IgD-negative memory B cell (primary cell): ENCODE results near the gene IGSF22. TPM values are rescaled to one million over a fixed set of nuclear protein-coding genes. Genes with fewer than 3 reads are reported as not detected.

Experiments
- H3K27ac Mint-ChIP-seq, 3 donors: one replicate each; pipeline ENCODE4 v1.8.0; 2020 to 2022; ENCODE audit warnings: mild to moderate bottlenecking in 3 of 3, mixed read lengths in 3 of 3, moderate library complexity in 1 of 3
- H3K27me3 Mint-ChIP-seq: one replicate; pipeline ENCODE4 v1.8.0; 2021; ENCODE audit warnings: mixed read lengths
- H3K36me3 Mint-ChIP-seq: one replicate; pipeline ENCODE4 v1.8.0; 2020; ENCODE audit warnings: mild to moderate bottlenecking, mixed read lengths
- H3K4me1 Mint-ChIP-seq, 3 donors: one replicate each; pipeline ENCODE4 v1.8.0; 2020 to 2022; ENCODE audit warnings: mixed read lengths in 3 of 3, mild to moderate bottlenecking in 1 of 3
- H3K4me3 Mint-ChIP-seq, 4 donors: one replicate each; pipeline ENCODE4 v1.8.0; 2020 to 2022; ENCODE audit warnings: mild to moderate bottlenecking in 4 of 4, mixed read lengths in 4 of 4, moderate library complexity in 3 of 4
- H3K9me3 Mint-ChIP-seq, 3 donors: one replicate each; pipeline ENCODE4 v1.8.0; 2020 to 2021; ENCODE audit warnings: mixed read lengths in 3 of 3, mild to moderate bottlenecking in 1 of 3
- polyA plus RNA-seq: library from polyadenylated mRNA; unstranded; fragments of 300-500 nt; fragmentation: Illumina TruSeq; gene quantifications from one replicate; pipeline ENCODE4 v1.2.3, GENCODE V29; 2021

IGSF22 gene
- polyA plus RNA-seq, 1 donor from 2014 or later: 4.0 TPM

GRCh38 chr11:18756889-18757288 lies 30.9 kb upstream of the IGSF22 start:
- no peaks in the 10 kb centered on the region for H3K4me1 Mint-ChIP-seq
- H3K36me3 Mint-ChIP-seq: no peaks in the 10 kb centered on the region
- H3K27ac Mint-ChIP-seq: no peak overlapping the region
- H3K9me3 Mint-ChIP-seq: no peaks in the 10 kb centered on the region
- H3K27me3 Mint-ChIP-seq: no peaks in the 10 kb centered on the region
- no peak overlapping the region for H3K4me3 Mint-ChIP-seq

GRCh38 chr11:18754308-18754707 lies 28.3 kb upstream of the IGSF22 start:
- no peaks in the 10 kb centered on the region for H3K9me3 Mint-ChIP-seq
- no peaks in the 10 kb centered on the region for H3K4me1 Mint-ChIP-seq
- H3K27me3 Mint-ChIP-seq: peaks cover 4% of the 10 kb centered on the region
- no peaks in the 10 kb centered on the region for H3K36me3 Mint-ChIP-seq
- H3K27ac Mint-ChIP-seq: no peak overlapping the region
- no peak overlapping the region for H3K4me3 Mint-ChIP-seq

GRCh38 chr11:18752502-18752901 lies 26.5 kb upstream of the IGSF22 start:
- no peaks in the 10 kb centered on the region for H3K9me3 Mint-ChIP-seq
- peak overlapping the region in 1 of 3 donors; percentile 21 for H3K27ac Mint-ChIP-seq
- H3K4me1 Mint-ChIP-seq: no peaks in the 10 kb centered on the region
- H3K36me3 Mint-ChIP-seq: no peaks in the 10 kb centered on the region
- H3K4me3 Mint-ChIP-seq: no peak overlapping the region
- H3K27me3 Mint-ChIP-seq: peaks cover 4% of the 10 kb centered on the region

GRCh38 chr11:18750944-18751343 lies 25.0 kb upstream of the IGSF22 start:
- Mint-ChIP-seq H3K9me3 (no peaks in the 10 kb centered on the region), H3K27me3 (peaks cover 4% of the 10 kb centered on the region), H3K4me1 (no peaks in the 10 kb centered on the region), H3K4me3 (no peak overlapping the region), H3K27ac (peak overlapping the region in 1 of 3 donors; percentile 40), H3K36me3 (no peaks in the 10 kb centered on the region)

- Mint-ChIP-seq H3K36me3 (no peaks in the 10 kb centered on the region), H3K4me1 (no peaks in the 10 kb centered on the region), H3K27ac (no peak overlapping the region), H3K4me3 (no peak overlapping the region), H3K27me3 (peaks cover 4% of the 10 kb centered on the region), H3K9me3 (no peaks in the 10 kb centered on the region)
Observed at GRCh38 chr11:18749681-18750319, 23.8 kb upstream of the IGSF22 start.

- Mint-ChIP-seq H3K27ac (no peak overlapping the region), H3K9me3 (no peaks in the 10 kb centered on the region), H3K4me3 (no peak overlapping the region), H3K4me1 (no peaks in the 10 kb centered on the region), H3K27me3 (peaks cover 4% of the 10 kb centered on the region), H3K36me3 (no peaks in the 10 kb centered on the region)
Observed at GRCh38 chr11:18748766-18749365, 22.9 kb upstream of the IGSF22 start.

GRCh38 chr11:18745251-18745650 lies 19.3 kb upstream of the IGSF22 start:
- Mint-ChIP-seq H3K27ac (no peak overlapping the region), H3K4me1 (no peaks in the 10 kb centered on the region), H3K27me3 (no peaks in the 10 kb centered on the region), H3K4me3 (no peak overlapping the region), H3K36me3 (no peaks in the 10 kb centered on the region), H3K9me3 (no peaks in the 10 kb centered on the region)

- Mint-ChIP-seq H3K4me3 (no peak overlapping the region), H3K4me1 (no peaks in the 10 kb centered on the region), H3K36me3 (no peaks in the 10 kb centered on the region), H3K9me3 (no peaks in the 10 kb centered on the region), H3K27me3 (no peaks in the 10 kb centered on the region), H3K27ac (no peak overlapping the region)
Observed at GRCh38 chr11:18743900-18744514, 18.0 kb upstream of the IGSF22 start.

- H3K9me3 Mint-ChIP-seq: no peaks in the 10 kb centered on the region
- H3K27me3 Mint-ChIP-seq: no peaks in the 10 kb centered on the region
- H3K27ac Mint-ChIP-seq: no peak overlapping the region
- no peak overlapping the region for H3K4me3 Mint-ChIP-seq
- no peaks in the 10 kb centered on the region for H3K4me1 Mint-ChIP-seq
- H3K36me3 Mint-ChIP-seq: no peaks in the 10 kb centered on the region
Observed at GRCh38 chr11:18743365-18743764, 17.4 kb upstream of the IGSF22 start.

GRCh38 chr11:18741783-18742182 lies 15.8 kb upstream of the IGSF22 start:
- H3K4me3 Mint-ChIP-seq: no peak overlapping the region
- no peaks in the 10 kb centered on the region for H3K4me1 Mint-ChIP-seq
- H3K27me3 Mint-ChIP-seq: no peaks in the 10 kb centered on the region
- no peak overlapping the region for H3K27ac Mint-ChIP-seq
- no peaks in the 10 kb centered on the region for H3K9me3 Mint-ChIP-seq
- H3K36me3 Mint-ChIP-seq: no peaks in the 10 kb centered on the region

- Mint-ChIP-seq H3K4me1 (no peaks in the 10 kb centered on the region), H3K9me3 (no peaks in the 10 kb centered on the region), H3K27me3 (no peaks in the 10 kb centered on the region), H3K36me3 (no peaks in the 10 kb centered on the region), H3K4me3 (no peak overlapping the region), H3K27ac (no peak overlapping the region)
Observed at GRCh38 chr11:18739685-18740084, 13.7 kb upstream of the IGSF22 start.

GRCh38 chr11:18737642-18738041 lies 11.7 kb upstream of the IGSF22 start:
- Mint-ChIP-seq H3K27me3 (no peaks in the 10 kb centered on the region), H3K4me1 (no peaks in the 10 kb centered on the region), H3K4me3 (no peak overlapping the region)

GRCh38 chr11:18736590-18737148 lies 10.7 kb upstream of the IGSF22 start:
- no peak overlapping the region for H3K4me3 Mint-ChIP-seq
- no peak overlapping the region for H3K27ac Mint-ChIP-seq

More at GRCh38 chr11:18737642-18738041, 11.7 kb upstream of the IGSF22 start:
- H3K27ac Mint-ChIP-seq: no peak overlapping the region
- no peaks in the 10 kb centered on the region for H3K36me3 Mint-ChIP-seq
- H3K9me3 Mint-ChIP-seq: no peaks in the 10 kb centered on the region

GRCh38 chr11:18733202-18733601 lies 7.2 kb upstream of the IGSF22 start:
- no peaks in the 10 kb centered on the region for H3K9me3 Mint-ChIP-seq
- H3K36me3 Mint-ChIP-seq: peaks cover 3% of the 10 kb centered on the region
- no peaks in the 10 kb centered on the region for H3K27me3 Mint-ChIP-seq
- no peak overlapping the region for H3K4me3 Mint-ChIP-seq
- H3K27ac Mint-ChIP-seq: no peak overlapping the region
- peaks cover 13 to 14% (median 13%) of the 10 kb centered on the region in 3 donors for H3K4me1 Mint-ChIP-seq

More at GRCh38 chr11:18736590-18737148, 10.7 kb upstream of the IGSF22 start:
- Mint-ChIP-seq H3K27me3 (no peaks in the 10 kb centered on the region), H3K36me3 (peaks cover 3% of the 10 kb centered on the region), H3K4me1 (peaks cover 5% of the 10 kb centered on the region in 3 donors), H3K9me3 (no peaks in the 10 kb centered on the region)

- no peaks in the 10 kb centered on the region for H3K9me3 Mint-ChIP-seq
- peak overlapping the region in 1 of 3 donors; percentile 33 for H3K27ac Mint-ChIP-seq
- H3K4me1 Mint-ChIP-seq: peaks cover 17 to 19% (median 18%) of the 10 kb centered on the region in 3 donors
- H3K4me3 Mint-ChIP-seq: peak overlapping the region in 2 of 4 donors; percentile 1 to 68
- peaks cover 3% of the 10 kb centered on the region for H3K36me3 Mint-ChIP-seq
- no peaks in the 10 kb centered on the region for H3K27me3 Mint-ChIP-seq
Observed at GRCh38 chr11:18731949-18732821, 6.2 kb upstream of the IGSF22 start.
